ENCODE data around the gene BARHL2. TPM values are rescaled to one million over a fixed set of nuclear protein-coding genes. Genes with fewer than 3 reads are reported as not detected.

The BARHL2 gene
- total RNA-seq, 4 donors from 2014 or later = not detected

DNA sequence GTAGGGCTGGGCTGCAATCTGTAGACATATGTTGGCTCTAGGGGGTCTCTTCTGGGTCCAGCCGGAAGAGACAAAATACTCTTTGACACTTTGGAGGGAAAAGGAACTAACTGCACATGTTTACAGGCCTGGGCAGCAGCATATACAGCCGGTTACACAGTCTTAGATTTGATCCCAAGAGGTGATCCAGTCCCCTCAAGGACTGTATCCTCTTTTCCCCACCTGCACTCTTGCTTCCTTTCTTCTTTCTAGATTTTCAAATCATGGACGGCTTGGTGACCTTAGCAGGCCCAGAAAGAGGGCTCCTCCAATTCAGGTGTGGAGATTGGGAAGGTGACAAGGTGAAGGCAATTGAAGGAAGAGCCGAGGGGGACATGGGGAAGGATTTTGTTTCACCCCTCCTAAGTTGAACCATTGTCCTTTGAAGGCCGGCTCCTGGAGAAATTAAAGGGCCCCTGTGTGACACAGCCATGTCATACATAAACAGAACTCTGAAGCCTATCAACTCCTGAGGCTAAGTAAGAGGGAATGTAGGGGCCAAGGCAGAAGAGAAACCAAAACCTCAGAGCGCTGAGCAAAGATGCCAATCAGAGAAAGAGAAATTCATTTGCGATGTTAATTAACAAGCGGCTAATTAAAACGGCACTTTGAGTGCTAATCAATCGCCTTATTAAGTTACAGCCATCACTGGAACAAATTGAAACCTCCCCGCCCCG, 5.9 kb upstream of the BARHL2 start:
- Histone ChIP-seq H3K27me3 (peaks cover 21 to 100% (median 92%) of the 10 kb centered on the region in 4 donors), H3K9me3 (peaks cover 0 to 5% (median 2%) of the 10 kb centered on the region in 4 donors), H3K4me3 (peak overlapping the region; percentile 31 to 52 (median 41)), H3K4me1 (peaks cover 48 to 68% (median 62%) of the 10 kb centered on the region in 4 donors), H3K36me3 (no peaks in the 10 kb centered on the region), H3K27ac (replicated peaks in 1 of 4) (no peak overlapping the region)
- intact Hi-C loops (cut with DNase I) = no loop called here
- WGBS = 26% methylated on average over 12 of the region's 12 CpGs
- DNase-seq (ENCODE audit: extremely low spot score) = peak; percentile 60
- TF ChIP-seq, protein P1, sequence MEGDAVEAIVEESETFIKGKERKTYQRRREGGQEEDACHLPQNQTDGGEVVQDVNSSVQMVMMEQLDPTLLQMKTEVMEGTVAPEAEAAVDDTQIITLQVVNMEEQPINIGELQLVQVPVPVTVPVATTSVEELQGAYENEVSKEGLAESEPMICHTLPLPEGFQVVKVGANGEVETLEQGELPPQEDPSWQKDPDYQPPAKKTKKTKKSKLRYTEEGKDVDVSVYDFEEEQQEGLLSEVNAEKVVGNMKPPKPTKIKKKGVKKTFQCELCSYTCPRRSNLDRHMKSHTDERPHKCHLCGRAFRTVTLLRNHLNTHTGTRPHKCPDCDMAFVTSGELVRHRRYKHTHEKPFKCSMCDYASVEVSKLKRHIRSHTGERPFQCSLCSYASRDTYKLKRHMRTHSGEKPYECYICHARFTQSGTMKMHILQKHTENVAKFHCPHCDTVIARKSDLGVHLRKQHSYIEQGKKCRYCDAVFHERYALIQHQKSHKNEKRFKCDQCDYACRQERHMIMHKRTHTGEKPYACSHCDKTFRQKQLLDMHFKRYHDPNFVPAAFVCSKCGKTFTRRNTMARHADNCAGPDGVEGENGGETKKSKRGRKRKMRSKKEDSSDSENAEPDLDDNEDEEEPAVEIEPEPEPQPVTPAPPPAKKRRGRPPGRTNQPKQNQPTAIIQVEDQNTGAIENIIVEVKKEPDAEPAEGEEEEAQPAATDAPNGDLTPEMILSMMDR (IDR thresholded peaks at IDR 0.05) = no peak
- TF ChIP-seq POLR2AphosphoS5 (IDR thresholded peaks at IDR 0.05) (no peak), EP300 (IDR thresholded peaks at IDR 0.05) (no peak), POLR2A (IDR thresholded peaks at IDR 0.05; ENCODE audit: low read depth) (no peak)

DNA sequence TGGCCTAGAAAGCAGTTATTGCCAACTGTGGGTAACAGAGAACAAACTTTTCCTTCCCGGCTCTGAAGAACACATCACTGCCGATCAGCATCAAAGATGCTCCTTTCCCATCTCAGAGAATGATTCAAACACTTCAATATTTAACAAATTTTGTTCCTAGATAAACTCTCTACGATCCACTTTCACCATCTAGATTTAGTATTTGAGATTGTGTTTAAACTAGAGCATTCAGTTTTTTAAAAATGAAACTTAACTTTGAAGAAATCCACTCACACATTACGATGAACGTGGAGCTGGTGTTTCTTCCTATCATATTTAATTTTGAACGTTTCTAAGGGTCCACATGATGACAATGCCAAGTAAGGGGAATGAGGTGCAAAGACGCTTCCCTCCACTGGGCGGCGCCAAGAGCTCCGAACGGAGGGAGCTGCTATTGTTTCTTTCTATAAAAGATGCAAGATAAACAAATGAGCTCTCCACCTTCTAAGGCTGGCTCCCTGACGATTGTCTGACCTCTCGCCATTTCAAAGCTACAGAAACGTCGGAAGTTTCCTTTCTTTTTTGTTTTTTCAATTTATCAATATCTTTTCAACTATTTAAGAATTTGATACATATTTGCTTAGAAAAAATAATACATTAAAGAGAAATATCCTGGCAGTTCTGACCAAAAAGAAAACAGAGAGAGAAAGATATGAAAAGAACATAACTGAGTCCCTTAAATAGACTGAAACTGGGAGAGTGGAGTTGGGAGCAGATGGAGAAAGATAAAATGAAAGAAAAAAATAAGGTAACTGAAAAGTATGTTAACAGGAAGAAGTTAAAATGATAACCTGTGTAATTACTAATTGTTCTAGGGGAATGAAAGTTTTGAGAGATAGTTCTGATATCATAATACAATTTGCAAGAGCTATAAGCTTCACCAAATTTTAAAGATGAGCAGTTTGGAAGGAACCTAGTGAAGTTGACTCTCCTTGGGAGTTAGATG, 4.4 kb upstream of the BARHL2 start:
- Histone ChIP-seq H3K4me3 (no peak overlapping the region), H3K36me3 (no peaks in the 10 kb centered on the region), H3K4me1 (peaks cover 52 to 77% (median 68%) of the 10 kb centered on the region in 4 donors), H3K9me3 (peaks cover 0 to 5% (median 2%) of the 10 kb centered on the region in 4 donors), H3K27me3 (peaks cover 24 to 100% (median 87%) of the 10 kb centered on the region in 4 donors), H3K27ac (replicated peaks in 1 of 4) (no peak overlapping the region)
- intact Hi-C loops (cut with DNase I) = no loop called here
- no peak for TF ChIP-seq POLR2AphosphoS5 (IDR thresholded peaks at IDR 0.05)
- TF ChIP-seq POLR2A (IDR thresholded peaks at IDR 0.05; ENCODE audit: low read depth) = no peak
- TF ChIP-seq, protein P1 (IDR thresholded peaks at IDR 0.05) = peak; percentile 44 to 70 (median 45)
- WGBS = 10% methylated on average over 15 of the region's 15 CpGs
- DNase-seq (ENCODE audit: extremely low spot score) = no peak

DNA sequence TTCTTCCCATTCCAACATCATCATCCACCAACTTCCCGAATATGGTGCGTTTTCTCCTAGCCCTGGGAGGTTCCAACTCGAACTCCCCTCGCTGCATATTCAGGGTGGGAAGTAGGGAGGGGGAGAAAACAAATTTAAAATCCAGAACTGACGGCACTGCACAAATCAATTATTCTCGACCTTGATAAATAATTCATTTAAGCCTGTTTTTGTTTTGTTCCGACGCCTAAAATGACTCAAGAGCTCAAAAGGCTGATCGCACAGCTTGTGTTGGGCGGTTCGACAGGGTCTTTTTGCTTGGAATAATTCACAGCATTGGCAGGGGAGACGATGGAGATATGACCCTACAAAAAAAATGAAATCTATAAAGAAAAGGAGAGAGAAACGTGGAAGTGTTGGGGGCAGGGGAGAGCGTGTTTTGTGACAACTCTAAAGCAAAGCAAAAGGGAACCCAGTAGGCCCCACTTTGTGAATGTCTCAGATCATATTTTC, 3.1 kb upstream of the BARHL2 start:
- Histone ChIP-seq H3K27me3 (peaks cover 19 to 100% (median 88%) of the 10 kb centered on the region in 4 donors), H3K36me3 (no peaks in the 10 kb centered on the region), H3K4me1 (peaks cover 41 to 69% (median 59%) of the 10 kb centered on the region in 4 donors), H3K27ac (replicated peaks in 1 of 4) (no peak overlapping the region), H3K4me3 (no peak overlapping the region), H3K9me3 (peaks cover 0 to 5% (median 2%) of the 10 kb centered on the region in 4 donors)
- DNase-seq (ENCODE audit: extremely low spot score) = no peak
- 18% methylated on average over 14 of the region's 14 CpGs for WGBS
- TF ChIP-seq POLR2A (IDR thresholded peaks at IDR 0.05; ENCODE audit: low read depth) (no peak), POLR2AphosphoS5 (IDR thresholded peaks at IDR 0.05) (no peak), EP300 (IDR thresholded peaks at IDR 0.05) (no peak)
- TF ChIP-seq, protein P1 (IDR thresholded peaks at IDR 0.05) = no peak
- intact Hi-C loops (cut with DNase I) = no loop called here

DNA sequence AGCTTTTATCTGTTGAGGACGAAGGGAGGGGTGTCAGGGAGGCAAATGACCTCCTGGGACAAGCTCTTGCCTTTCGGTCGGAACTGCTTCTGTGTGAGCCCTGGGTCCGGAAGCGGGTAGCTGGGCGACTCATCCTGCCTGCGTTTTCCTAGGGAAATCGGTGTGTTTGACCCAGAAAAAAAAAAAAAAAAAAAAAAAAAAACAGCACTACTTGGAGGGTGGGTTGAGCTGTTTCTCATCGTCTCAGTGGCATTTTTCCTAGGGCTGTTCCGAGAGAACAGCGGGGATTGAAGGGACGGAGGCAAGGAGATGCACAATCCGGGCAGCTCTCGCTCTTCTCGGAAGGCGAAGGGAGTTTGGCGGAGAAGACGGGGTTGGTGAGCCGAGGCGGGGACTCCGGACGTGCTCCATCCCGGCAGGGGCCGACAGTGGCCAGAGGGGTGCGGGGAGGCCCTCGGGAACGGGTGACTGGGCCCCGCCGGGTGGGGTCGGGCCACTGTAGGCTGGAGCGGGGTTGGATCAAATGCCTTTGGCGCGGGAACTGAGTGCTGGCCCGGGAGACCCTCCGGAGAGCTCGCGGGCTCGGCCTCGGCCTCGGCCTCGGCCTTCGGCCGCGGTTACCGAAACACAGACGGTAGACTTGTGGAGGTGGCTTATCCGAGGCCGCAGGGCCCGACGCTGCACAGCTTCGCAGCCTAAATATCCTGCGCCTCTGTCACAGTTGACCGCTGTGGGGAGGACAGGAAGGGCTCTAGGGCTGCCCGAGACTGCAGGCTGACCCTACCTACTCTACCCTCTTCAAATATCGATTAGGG, 2.4 kb upstream of the BARHL2 start:
- whole genome bisulfite sequencing = 10% methylated on average over 29 of the region's 55 CpGs
- Histone ChIP-seq H3K4me1 (peaks cover 35 to 63% (median 52%) of the 10 kb centered on the region in 4 donors), H3K9me3 (peaks cover 0 to 5% (median 2%) of the 10 kb centered on the region in 4 donors), H3K27ac (replicated peaks in 1 of 4) (no peak overlapping the region), H3K27me3 (peaks cover 19 to 100% (median 88%) of the 10 kb centered on the region in 4 donors), H3K36me3 (no peaks in the 10 kb centered on the region), H3K4me3 (no peak overlapping the region)
- DNase-seq (ENCODE audit: extremely low spot score) = peak; percentile 70
- TF ChIP-seq, protein P1 (IDR thresholded peaks at IDR 0.05) = no peak
- TF ChIP-seq EP300 (IDR thresholded peaks at IDR 0.05) (no peak), POLR2AphosphoS5 (IDR thresholded peaks at IDR 0.05) (no peak), POLR2A (IDR thresholded peaks at IDR 0.05; ENCODE audit: low read depth) (no peak)
- intact Hi-C loops (cut with DNase I) = loop anchor here (10.0 kb wide), 2 partner anchors 235 to 445 kb away; no protein-coding TSS in a partner anchor
